NCI-H2196 treated with DMSO at 0.1 percent for 48 hours (cell line): ENCODE data around the gene LMF2.
"Not testable (repeated sequence)": the region's sequence is repeated elsewhere in the genome, so short reads cannot be mapped to it uniquely, and the experiment has no call there.

Source experiments
- DNase-seq: peaks from one replicate; lab custom pipeline; 2025; ENCODE audit not compliant: unreplicated experiment; lab: John Stamatoyannopoulos, UW

Gene LMF2

GRCh38 chr22:50507421-50507990 lies at the start of gene LMF2:
TSS of gene LMF2 (minus strand) at chr22:50507702. CDS start at chr22:50507675, 27 bp downstream.
- DNase-seq: peak; percentile 63

GRCh38 chr22:50556703-50557102 lies 49.2 kb upstream of the LMF2 start:
- no peak for DNase-seq

- DNase-seq: no peak
Measured at GRCh38 chr22:50553310-50553709, 45.8 kb upstream of the LMF2 start.

- no peak for DNase-seq
Measured at GRCh38 chr22:50551160-50551752, 43.8 kb upstream of the LMF2 start.

- no peak for DNase-seq
Measured at GRCh38 chr22:50550395-50550794, 42.9 kb upstream of the LMF2 start.

GRCh38 chr22:50548921-50549790 lies 41.7 kb upstream of the LMF2 start:
- no peak for DNase-seq

GRCh38 chr22:50548040-50548920 lies 40.8 kb upstream of the LMF2 start:
- no peak for DNase-seq

GRCh38 chr22:50547263-50547985 lies 39.9 kb upstream of the LMF2 start:
- DNase-seq: no peak

GRCh38 chr22:50546326-50547262 lies 39.1 kb upstream of the LMF2 start:
- no peak for DNase-seq

GRCh38 chr22:50545522-50546325 lies 38.2 kb upstream of the LMF2 start, which contains the start of gene KLHDC7B:
TSS of gene KLHDC7B (plus strand) at chr22:50545899. CDS start at chr22:50546244, 345 bp downstream.
- no peak for DNase-seq

- no peak for DNase-seq
Measured at GRCh38 chr22:50544746-50545253, 37.3 kb upstream of the LMF2 start.

GRCh38 chr22:50544078-50544745 lies 36.7 kb upstream of the LMF2 start:
- no peak for DNase-seq

- no peak for DNase-seq
Measured at GRCh38 chr22:50542416-50542927, 35.0 kb upstream of the LMF2 start.

GRCh38 chr22:50541667-50542026 lies 34.1 kb upstream of the LMF2 start:
- not testable (repeated sequence) for DNase-seq

GRCh38 chr22:50540381-50540780 lies 32.9 kb upstream of the LMF2 start:
- no peak for DNase-seq

- DNase-seq: no peak
Measured at GRCh38 chr22:50537765-50538164, 30.3 kb upstream of the LMF2 start.

- no peak for DNase-seq
Measured at GRCh38 chr22:50536226-50536625, 28.7 kb upstream of the LMF2 start.

- no peak for DNase-seq
Measured at GRCh38 chr22:50535113-50535512, 27.6 kb upstream of the LMF2 start.
